HPDE6-E6E7 (cell line): ENCODE data around the gene COL5A2.

Experiments used
- DNase-seq: peaks from one replicate; pipeline ENCODE4 v3.0.0; 2011; ENCODE audit warnings: missing footprints; ENCODE audit errors: extremely low spot score

COL5A2 gene

GRCh38 chr2:189097934-189098333, 81.6 kb downstream of the COL5A2 start:
- DNase-seq = no peak

- peak; percentile 3 for DNase-seq
Measured at GRCh38 chr2:189096769-189097447, 82.7 kb downstream of the COL5A2 start.

GRCh38 chr2:189095101-189095500, 84.5 kb downstream of the COL5A2 start:
- no peak for DNase-seq

- DNase-seq = no peak
Measured at GRCh38 chr2:189092936-189093335, 86.6 kb downstream of the COL5A2 start.

GRCh38 chr2:189091253-189091652, 88.3 kb downstream of the COL5A2 start:
- DNase-seq = no peak

GRCh38 chr2:189088591-189089205, 90.9 kb downstream of the COL5A2 start:
- no peak for DNase-seq

GRCh38 chr2:189086710-189087109, 92.9 kb downstream of the COL5A2 start:
- no peak for DNase-seq

- no peak for DNase-seq
Measured at GRCh38 chr2:189086250-189086649, 93.3 kb downstream of the COL5A2 start.

GRCh38 chr2:189083606-189084005, 96.0 kb downstream of the COL5A2 start:
- no peak for DNase-seq

GRCh38 chr2:189083106-189083505, 96.5 kb downstream of the COL5A2 start:
- no peak for DNase-seq

- no peak for DNase-seq
Measured at GRCh38 chr2:189082376-189082975, 97.1 kb downstream of the COL5A2 start.

- no peak for DNase-seq
Measured at GRCh38 chr2:189076572-189076971, 103.0 kb downstream of the COL5A2 start.

GRCh38 chr2:189076120-189076519, 103.4 kb downstream of the COL5A2 start:
- DNase-seq = no peak

GRCh38 chr2:189074506-189074905, 105.1 kb downstream of the COL5A2 start:
- no peak for DNase-seq

GRCh38 chr2:189072036-189072435, 107.5 kb downstream of the COL5A2 start:
- DNase-seq = no peak

GRCh38 chr2:189069855-189070619, 109.5 kb downstream of the COL5A2 start:
- DNase-seq = no peak

GRCh38 chr2:189066037-189066436, 113.5 kb downstream of the COL5A2 start:
- no peak for DNase-seq

GRCh38 chr2:189060096-189060642, 119.4 kb downstream of the COL5A2 start:
- DNase-seq = no peak

GRCh38 chr2:189057316-189057715, 122.2 kb downstream of the COL5A2 start:
- DNase-seq = no peak

- no peak for DNase-seq
Measured at GRCh38 chr2:189056200-189057106, 123.1 kb downstream of the COL5A2 start.

- DNase-seq = no peak
Measured at GRCh38 chr2:189050165-189050712, 129.3 kb downstream of the COL5A2 start.
